GM18858 (cell line): ENCODE results near the gene OVAAL.

Source experiments
- ATAC-seq: cut with Tn5 transposase; IDR thresholded peaks from one replicate; pipeline ENCODE4 v1.9.1; 2021; ENCODE audit not compliant: unreplicated experiment

Gene OVAAL

GRCh38 chr1:180568184-180568583 lies 9.4 kb downstream of the OVAAL start:
- ATAC-seq = no peak

- no peak for ATAC-seq
These were observed 12.5 kb downstream of the OVAAL start for GRCh38 chr1:180571060-180571831.

GRCh38 chr1:180571832-180572636 lies 13.3 kb downstream of the OVAAL start:
- ATAC-seq = no peak

GRCh38 chr1:180572760-180573159 lies 14.0 kb downstream of the OVAAL start:
- no peak for ATAC-seq

- ATAC-seq = no peak
These were observed 15.4 kb downstream of the OVAAL start for GRCh38 chr1:180574031-180574713.

GRCh38 chr1:180577361-180577760 lies 18.6 kb downstream of the OVAAL start:
- ATAC-seq = no peak

GRCh38 chr1:180579961-180580611 lies 21.3 kb downstream of the OVAAL start:
- no peak for ATAC-seq

GRCh38 chr1:180581635-180582039 lies 22.9 kb downstream of the OVAAL start:
- no peak for ATAC-seq

- ATAC-seq = no peak
These were observed 26.1 kb downstream of the OVAAL start for GRCh38 chr1:180584869-180585268.

- ATAC-seq = no peak
These were observed 27.2 kb downstream of the OVAAL start for GRCh38 chr1:180585994-180586359.

GRCh38 chr1:180586671-180587155 lies 27.9 kb downstream of the OVAAL start:
- ATAC-seq = no peak

GRCh38 chr1:180588121-180588520 lies 29.4 kb downstream of the OVAAL start:
- no peak for ATAC-seq

- ATAC-seq = no peak
These were observed 32.1 kb downstream of the OVAAL start for GRCh38 chr1:180590889-180591288.

- no peak for ATAC-seq
These were observed 34.6 kb downstream of the OVAAL start for GRCh38 chr1:180593382-180593781.

GRCh38 chr1:180594723-180595122 lies 36.0 kb downstream of the OVAAL start:
- no peak for ATAC-seq

GRCh38 chr1:180595966-180596365 lies 37.2 kb downstream of the OVAAL start:
- no peak for ATAC-seq

- ATAC-seq = no peak
These were observed 38.8 kb downstream of the OVAAL start for GRCh38 chr1:180597520-180597919.

- no peak for ATAC-seq
These were observed 39.7 kb downstream of the OVAAL start for GRCh38 chr1:180598333-180598974.

- no peak for ATAC-seq
These were observed 41.6 kb downstream of the OVAAL start for GRCh38 chr1:180600343-180600742.

GRCh38 chr1:180601512-180601911 lies 42.7 kb downstream of the OVAAL start:
- ATAC-seq = no peak
